ENCODE measurements around the gene QSOX2. TPM values are rescaled to one million over a fixed set of nuclear protein-coding genes. Genes with fewer than 3 reads are reported as not detected.

The QSOX2 gene
- total and polyA plus RNA-seq, 10 donors: 12.3 to 20.3 (median 16.9) TPM

GRCh38 chr9:136261686-136262430 lies 16.2 kb upstream of the QSOX2 start:
- Histone ChIP-seq H3K27ac (no peak overlapping the region), H3K4me3 (no peak overlapping the region), H3K4me1 (peaks cover 0 to 5% (median 3%) of the 10 kb centered on the region in 6 donors), H3K36me3 (no peaks in the 10 kb centered on the region), H3K27me3 (replicated peaks in 1 of 7) (peaks cover 0 to 14% (median 0%) of the 10 kb centered on the region in 7 donors), H3K9me3 (no peaks in the 10 kb centered on the region)
- TF ChIP-seq POLR2AphosphoS5 (IDR thresholded peaks at IDR 0.05): no peak
- TF ChIP-seq CTCF (IDR thresholded peaks at IDR 0.05 in 8 of 11, conservative IDR thresholded peaks at IDR 0.05 in 3 of 11): no peak
- TF ChIP-seq POLR2A (IDR thresholded peaks at IDR 0.05): no peak
- intact Hi-C loops (cut with DNase I; ENCODE audit: low total_unique reads): no loop called here
- DNase-seq: no peak
- WGBS, 5 donors: 81 to 90% (median 87%) methylated on average over 20 to 28 of the region's 28 CpGs

GRCh38 chr9:136260936-136261472 lies 15.4 kb upstream of the QSOX2 start:
- 82 to 90% (median 84%) methylated on average over 16 to 20 of the region's 20 CpGs for WGBS, 5 donors
- intact Hi-C loops (cut with DNase I; ENCODE audit: low total_unique reads): no loop called here
- Histone ChIP-seq H3K36me3 (no peaks in the 10 kb centered on the region), H3K27me3 (replicated peaks in 1 of 7) (peaks cover 0 to 14% (median 0%) of the 10 kb centered on the region in 7 donors), H3K4me1 (no peaks in the 10 kb centered on the region), H3K4me3 (no peak overlapping the region), H3K27ac (no peak overlapping the region), H3K9me3 (no peaks in the 10 kb centered on the region)
- no peak for DNase-seq
- TF ChIP-seq POLR2AphosphoS5 (IDR thresholded peaks at IDR 0.05) (no peak), CTCF (IDR thresholded peaks at IDR 0.05 in 8 of 11, conservative IDR thresholded peaks at IDR 0.05 in 3 of 11) (no peak), POLR2A (IDR thresholded peaks at IDR 0.05) (no peak)

GRCh38 chr9:136260521-136260920 lies 14.9 kb upstream of the QSOX2 start:
- intact Hi-C loops (cut with DNase I; ENCODE audit: low total_unique reads): no loop called here
- Histone ChIP-seq H3K4me3 (no peak overlapping the region), H3K36me3 (no peaks in the 10 kb centered on the region), H3K9me3 (no peaks in the 10 kb centered on the region), H3K27me3 (replicated peaks in 1 of 7) (peaks cover 0 to 14% (median 0%) of the 10 kb centered on the region in 7 donors), H3K27ac (no peak overlapping the region), H3K4me1 (peaks cover 0 to 4% (median 0%) of the 10 kb centered on the region in 6 donors)
- TF ChIP-seq POLR2A (IDR thresholded peaks at IDR 0.05): no peak
- no peak for TF ChIP-seq POLR2AphosphoS5 (IDR thresholded peaks at IDR 0.05)
- no peak for TF ChIP-seq CTCF (IDR thresholded peaks at IDR 0.05 in 8 of 11, conservative IDR thresholded peaks at IDR 0.05 in 3 of 11)
- no peak for DNase-seq
- WGBS, 5 donors: 79 to 95% (median 90%) methylated on average over 6 to 10 of the region's 10 CpGs

GRCh38 chr9:136259836-136260235 lies 14.2 kb upstream of the QSOX2 start:
- intact Hi-C loops (cut with DNase I; ENCODE audit: low total_unique reads): no loop called here
- WGBS, 5 donors: 81 to 100% (median 91%) methylated on average over 5 to 17 of the region's 17 CpGs
- no peaks in the 10 kb centered on the region for H3K9me3 ChIP-seq

More at GRCh38 chr9:136259836-136260235, 14.2 kb upstream of the QSOX2 start:
- peaks cover 0 to 15% (median 0%) of the 10 kb centered on the region in 7 donors for H3K27me3 ChIP-seq (replicated peaks in 1 of 7)
- TF ChIP-seq CTCF (IDR thresholded peaks at IDR 0.05 in 8 of 11, conservative IDR thresholded peaks at IDR 0.05 in 3 of 11) (no peak), POLR2A (IDR thresholded peaks at IDR 0.05) (no peak), POLR2AphosphoS5 (IDR thresholded peaks at IDR 0.05) (no peak)
- DNase-seq: no peak
- H3K4me3 ChIP-seq: no peak overlapping the region
- H3K36me3 ChIP-seq: no peaks in the 10 kb centered on the region
- H3K4me1 ChIP-seq: peaks cover 0 to 10% (median 3%) of the 10 kb centered on the region in 6 donors
- no peak overlapping the region for H3K27ac ChIP-seq
